Left forelimb (tissue), 1 donor: ENCODE data around the gene MBOAT2.
A peak's percentile ranks its signal among the peaks of the same experiment; 100 is the strongest.
"Not testable (repeated sequence)": the region's sequence is repeated elsewhere in the genome, so short reads cannot be mapped to it uniquely, and the experiment has no call there.

Experiments
- DNase-seq: peaks from one replicate; pipeline ENCODE4 v3.0.0-alpha.2; 2018; ENCODE audit warnings: low spot score

MBOAT2 gene, protein sequence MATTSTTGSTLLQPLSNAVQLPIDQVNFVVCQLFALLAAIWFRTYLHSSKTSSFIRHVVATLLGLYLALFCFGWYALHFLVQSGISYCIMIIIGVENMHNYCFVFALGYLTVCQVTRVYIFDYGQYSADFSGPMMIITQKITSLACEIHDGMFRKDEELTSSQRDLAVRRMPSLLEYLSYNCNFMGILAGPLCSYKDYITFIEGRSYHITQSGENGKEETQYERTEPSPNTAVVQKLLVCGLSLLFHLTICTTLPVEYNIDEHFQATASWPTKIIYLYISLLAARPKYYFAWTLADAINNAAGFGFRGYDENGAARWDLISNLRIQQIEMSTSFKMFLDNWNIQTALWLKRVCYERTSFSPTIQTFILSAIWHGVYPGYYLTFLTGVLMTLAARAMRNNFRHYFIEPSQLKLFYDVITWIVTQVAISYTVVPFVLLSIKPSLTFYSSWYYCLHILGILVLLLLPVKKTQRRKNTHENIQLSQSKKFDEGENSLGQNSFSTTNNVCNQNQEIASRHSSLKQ

DNA sequence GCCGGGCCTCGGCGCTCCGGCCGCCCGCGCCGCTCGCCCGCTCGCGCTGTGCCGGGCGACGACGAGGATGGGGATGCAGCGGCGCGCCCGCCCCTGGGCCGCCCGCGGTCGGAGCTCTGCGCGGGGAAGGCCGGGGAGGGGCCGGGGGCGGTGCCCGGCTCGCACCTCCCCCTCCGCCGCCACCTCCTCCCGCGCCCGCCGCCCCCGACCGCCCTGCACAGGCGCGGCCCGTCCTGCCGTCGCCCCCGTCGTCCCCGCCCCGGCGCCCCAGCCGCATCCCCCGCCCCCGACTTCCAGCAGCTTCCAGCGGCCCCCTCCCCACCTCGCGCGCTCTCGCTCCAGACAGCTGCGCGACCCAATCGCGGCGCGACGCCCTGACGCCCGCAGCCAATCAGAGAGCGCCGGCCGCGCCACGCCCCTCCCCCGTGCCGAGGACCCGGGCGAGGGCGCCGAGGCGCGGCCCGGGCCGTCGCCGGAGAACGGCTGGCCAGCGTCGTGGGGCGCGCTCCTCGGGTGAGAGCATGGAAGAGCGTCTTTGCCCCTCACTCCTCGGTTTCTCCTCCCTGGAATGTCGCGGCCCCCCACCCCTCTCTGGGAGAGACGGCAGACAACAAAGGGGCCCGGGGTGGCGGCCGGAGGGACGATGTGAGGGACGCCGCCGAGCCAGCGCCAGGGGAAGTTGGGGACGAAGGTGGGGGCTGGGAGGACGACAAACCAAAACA, at the start of gene MBOAT2:
Gene MBOAT2 (minus strand): TSS at position 69 of the 722 bp plus-strand sequence. CDS start 70 bp downstream, outside the sequence.
- peak; percentile 95 for DNase-seq

DNA sequence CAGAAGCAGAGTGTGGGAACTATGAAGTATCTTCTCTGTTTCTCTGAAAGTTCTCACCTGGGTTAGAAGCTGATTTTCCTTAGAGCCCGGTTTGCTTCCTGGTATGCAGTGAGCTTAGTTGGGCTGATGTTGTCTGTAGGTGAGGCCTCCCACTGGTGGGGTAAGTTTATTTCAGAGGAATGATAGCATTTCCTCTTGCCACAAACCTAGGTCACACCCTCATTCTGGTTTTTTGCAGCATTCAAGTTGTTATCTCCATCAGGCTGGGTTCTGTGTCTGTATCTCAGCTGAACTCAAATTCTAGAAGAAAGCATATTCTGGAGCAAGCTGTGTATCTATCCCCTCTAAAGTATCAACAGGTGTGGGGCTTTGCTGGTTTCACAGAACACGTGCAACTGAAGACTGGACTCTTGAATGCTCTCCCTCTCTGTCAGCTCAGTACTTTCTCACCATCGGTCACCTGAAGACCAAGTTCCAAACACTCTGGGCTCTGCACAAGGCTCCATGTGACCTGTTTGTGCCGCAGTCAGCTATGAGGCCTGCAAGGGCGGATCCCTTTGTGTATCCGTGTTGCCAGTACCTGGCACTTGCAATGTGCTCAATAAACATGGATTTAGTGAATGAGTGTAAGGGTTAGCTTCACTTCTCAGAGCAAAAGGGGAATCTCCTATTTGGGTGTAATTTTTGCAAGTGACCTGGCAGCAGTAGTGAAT, 49.5 kb upstream of the MBOAT2 start:
- no peak for DNase-seq

DNA sequence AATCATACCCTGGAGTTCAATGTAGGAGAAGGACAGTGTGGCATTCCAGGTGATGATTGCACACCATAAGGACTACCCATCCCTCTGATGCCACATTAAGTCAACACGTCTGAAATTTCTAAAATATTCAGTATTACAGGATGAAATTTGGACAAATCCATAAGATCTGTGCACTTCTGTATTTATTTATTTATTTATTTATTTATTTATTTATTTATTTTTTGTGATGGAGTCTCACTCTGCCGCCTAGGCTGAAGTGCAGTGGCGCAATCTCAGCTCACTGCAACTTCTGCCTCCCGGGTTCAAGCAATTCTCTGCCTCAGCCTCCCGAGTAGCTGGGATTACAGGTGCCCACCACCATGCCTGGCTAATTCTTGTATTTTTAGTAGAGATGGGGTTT, 48.0 kb upstream of the MBOAT2 start:
- not testable (repeated sequence) for DNase-seq

DNA sequence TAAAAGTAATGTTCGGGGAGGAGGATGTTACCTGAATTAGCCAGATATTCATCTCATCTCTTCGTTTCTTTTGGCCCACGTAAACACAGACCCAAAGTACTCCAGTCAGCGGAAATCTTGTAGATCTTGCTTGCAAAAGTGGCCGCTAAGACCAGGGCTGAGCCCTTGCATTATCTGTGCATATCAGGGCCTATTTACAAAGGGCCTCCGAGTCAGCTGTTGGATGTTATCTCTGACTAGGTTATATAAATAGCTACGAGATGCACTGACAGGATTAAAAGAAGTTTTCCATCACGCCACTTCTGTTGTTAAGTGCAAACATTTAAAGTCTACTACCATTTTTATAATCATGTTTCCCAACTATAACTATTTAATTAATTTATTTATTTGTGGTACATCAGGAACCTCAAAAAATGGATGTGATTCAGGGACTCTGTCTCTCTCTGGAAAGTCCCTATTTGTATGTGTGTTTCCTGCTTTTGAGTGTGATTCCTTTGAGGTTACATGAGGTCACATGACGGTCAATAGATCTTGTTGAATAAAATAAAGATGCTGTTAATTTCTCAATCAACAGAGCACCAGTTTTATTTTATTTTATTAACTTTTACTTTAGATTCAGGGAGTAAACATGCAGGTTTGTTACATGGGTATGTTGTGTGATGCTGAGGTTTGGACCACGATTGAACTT, 46.8 kb upstream of the MBOAT2 start:
- no peak for DNase-seq

DNA sequence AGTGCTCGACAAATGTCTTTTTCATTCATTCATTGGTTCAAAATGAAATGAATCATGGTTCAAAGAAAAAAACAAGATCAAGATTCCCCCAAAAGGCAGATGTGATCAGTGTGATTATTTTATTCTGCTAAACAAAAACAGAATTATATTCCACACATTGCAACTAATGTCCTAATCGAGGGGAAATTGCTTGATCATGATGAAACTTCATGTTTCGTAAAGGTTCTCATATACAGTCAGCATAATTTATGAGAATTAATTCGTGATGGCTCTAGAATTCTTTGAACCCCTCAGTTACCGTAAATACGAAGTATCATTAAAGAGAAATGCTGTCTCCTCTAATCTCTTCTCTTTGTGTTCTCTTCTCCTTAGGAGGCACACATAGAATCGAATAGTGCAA, 42.1 kb upstream of the MBOAT2 start:
- no peak for DNase-seq

DNA sequence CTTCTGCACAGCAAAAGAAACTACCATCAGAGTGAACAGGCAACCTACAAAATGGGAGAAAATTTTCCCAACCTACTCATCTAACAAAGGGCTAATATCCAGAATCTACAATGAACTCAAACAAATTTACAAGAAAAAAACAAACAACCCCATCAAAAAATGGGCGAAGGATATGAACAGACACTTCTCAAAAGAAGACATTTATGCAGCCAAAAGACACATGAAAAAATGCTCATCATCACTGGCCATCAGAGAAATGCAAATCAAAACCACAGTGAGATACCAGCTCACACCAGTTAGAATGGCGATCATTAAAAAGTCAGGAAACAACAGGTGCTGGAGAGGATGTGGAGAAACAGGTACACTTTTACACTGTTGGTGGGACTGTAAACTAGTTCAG, 40.0 kb upstream of the MBOAT2 start:
- not testable (repeated sequence) for DNase-seq

DNA sequence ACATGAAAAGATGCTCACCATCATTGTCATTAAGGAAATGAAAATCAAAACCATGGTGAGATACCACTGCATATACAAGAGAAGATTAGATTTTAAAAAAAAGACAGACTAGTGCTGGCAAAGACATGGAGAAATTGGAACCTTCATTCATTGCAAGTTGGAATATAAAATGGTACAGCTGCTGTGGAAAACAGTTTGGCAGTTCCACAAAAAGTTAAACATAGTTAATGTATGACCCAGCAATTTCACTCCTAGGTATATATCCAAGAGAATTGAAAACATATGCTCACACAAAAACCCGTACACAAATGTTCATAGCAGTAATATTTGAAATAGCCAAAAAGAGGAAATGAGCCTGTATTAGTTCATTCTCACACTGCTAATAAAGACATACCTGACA, 33.7 kb upstream of the MBOAT2 start:
- no peak for DNase-seq

DNA sequence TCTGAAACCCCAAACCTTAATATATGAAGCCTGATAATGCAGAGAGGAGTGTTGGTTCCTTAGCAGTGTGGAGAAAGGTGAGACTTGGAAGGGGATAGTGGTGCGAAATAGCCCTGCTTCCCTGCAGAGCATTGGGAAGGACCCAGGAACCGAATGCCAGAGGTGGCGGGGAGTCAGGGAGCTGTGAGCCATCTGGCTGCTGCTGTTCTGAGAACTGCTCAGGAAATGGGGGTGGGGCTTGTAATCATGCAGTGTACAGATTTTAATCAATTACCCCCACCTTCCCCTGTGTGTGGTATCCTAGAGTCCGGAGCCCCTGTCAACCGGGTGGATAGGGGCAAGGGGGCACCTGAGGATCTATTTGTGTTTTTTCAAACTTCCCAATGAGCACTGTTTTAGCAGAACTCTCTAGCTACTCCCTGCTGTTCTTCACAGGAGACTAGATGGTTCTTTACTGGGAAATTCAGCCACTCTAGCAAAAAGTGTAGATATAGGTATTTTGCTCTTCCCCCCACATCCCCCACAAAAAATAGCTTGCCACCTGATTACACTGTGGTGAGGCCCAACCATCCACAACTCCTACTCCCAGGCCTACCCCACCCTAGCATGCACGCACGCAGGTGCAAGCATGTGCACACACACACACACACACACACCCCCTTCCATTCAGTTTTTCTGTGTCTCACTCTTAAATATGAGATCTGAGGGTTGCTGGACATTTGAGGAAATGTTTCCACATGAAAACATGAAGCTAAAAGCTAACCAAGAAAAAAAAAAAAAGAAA, 30.1 kb upstream of the MBOAT2 start:
- DNase-seq, result no peak

DNA sequence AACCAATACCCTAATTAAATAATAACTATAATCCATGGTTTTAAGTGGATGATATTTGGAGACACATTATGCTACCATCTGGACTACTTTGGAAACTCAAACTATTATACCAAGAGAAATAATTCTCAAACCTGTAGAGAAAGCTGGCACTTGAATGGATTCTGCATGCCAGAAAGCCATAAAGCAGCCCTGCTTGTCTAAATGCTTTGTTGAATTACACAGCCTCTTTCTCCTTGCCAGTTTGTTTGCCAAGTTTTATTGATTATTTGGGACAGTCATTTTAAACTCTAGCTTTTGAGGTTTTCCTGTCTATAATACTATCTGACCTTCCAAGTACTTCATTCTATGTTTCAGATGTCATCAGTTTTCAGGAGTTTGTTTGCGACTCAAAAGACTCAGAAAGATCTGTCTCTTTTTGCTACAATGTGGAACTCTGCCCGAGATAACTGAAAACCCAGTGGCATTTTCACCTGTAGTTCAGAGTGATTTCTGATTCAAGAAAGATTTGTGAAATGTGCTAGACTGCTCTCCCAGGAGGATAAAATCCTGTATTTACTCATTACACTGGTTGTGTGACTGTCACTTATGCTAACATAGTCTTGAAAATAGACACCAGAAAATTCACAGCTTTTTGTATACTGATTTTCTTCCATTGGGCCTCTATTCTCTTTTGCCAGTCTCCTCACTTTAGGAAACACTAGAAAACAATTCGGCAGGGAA, 29.2 kb upstream of the MBOAT2 start:
- no peak for DNase-seq

DNA sequence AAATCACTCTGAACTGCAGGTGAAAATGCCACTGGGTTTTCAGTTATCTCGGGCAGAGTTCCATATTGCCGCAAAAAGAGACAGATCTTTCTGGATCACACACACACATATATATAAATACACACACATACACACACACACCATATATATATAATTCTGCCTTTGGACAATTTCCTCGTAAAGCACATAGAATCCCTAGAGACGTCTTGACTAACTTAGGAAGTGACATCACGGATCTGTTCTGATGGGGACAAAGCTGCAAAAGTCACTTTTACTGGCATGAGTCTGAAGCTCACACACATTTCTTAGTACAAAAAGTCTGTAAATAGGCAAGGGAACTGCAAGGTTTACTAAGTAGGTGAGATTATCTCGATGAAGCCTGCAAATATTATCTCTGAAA, 28.6 kb upstream of the MBOAT2 start:
- DNase-seq, result no peak

DNA sequence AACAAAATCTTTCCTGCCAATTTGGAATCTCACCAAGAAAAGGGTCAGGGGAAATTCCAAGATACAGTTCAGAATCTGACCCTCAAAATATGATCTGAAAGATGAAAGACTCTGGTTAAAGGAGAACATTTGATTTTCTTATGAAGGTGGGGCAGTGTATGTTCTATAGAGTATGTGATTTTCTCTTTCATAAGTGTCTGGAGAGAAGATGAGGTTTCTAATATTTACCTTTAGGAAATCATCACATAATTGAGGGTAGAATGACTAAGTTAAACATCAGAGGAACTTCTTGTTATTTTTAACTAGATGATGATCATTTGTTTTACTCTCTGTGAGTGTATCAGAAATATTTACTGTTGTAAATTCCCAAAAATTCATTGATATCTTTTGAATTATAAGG, 27.8 kb upstream of the MBOAT2 start:
- no peak for DNase-seq

DNA sequence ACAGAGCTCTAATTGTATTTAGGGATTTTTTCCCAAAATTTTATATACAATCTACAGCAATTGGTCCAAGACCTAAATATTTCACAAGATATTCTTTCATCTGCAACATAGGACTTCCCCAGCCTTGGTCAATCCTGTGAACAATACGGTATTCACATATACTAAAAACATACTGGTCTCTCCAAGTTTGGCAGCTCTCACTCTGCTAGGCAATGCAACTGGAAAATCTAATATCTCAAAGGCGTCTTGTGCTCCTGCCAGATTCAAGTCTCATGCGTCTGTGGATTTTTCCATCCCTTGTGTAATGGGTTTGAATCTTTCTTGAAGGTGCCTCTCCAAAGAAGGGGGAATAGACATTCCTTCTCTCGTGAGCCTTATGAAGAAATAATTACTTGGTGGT, 27.4 kb upstream of the MBOAT2 start:
- no peak for DNase-seq

DNA sequence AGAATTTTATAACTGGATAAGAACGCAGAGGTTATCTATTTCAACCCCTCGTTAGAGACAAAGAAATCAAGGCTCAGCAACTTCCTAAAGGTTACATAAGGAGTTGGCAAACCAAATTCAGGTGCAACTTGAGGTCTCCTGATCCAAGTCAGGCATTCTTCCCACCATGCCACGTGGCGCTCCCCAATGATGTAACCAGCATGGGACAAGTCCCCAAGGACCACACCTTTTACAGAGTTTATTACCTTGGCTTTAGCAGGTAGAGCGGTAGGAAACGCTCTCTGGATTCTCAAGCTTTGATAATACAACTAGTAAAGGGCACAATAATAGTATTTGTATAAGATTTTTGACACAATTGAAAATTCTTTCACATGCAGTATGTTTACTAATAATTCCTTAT, 26.7 kb upstream of the MBOAT2 start:
- no peak for DNase-seq

DNA sequence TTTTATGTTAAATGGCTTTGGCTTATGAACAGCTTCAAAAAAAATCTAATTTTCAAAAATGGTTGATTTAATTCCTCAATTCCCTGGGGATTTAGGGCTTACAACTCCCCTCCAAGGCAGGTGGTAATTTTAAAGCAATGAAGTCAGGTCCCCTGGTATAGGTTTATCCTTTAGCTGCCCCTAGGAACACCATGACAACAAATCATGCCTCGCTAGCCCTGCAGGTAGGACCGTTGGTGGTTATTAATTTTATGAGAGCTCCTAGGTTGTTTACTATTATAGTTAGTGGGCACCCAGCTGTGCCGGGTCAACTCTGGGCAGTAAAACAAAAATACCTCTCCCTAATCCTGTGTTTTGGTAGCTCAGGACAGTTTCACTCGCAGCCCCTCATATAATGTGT, 26.2 kb upstream of the MBOAT2 start:
- DNase-seq, result no peak

DNA sequence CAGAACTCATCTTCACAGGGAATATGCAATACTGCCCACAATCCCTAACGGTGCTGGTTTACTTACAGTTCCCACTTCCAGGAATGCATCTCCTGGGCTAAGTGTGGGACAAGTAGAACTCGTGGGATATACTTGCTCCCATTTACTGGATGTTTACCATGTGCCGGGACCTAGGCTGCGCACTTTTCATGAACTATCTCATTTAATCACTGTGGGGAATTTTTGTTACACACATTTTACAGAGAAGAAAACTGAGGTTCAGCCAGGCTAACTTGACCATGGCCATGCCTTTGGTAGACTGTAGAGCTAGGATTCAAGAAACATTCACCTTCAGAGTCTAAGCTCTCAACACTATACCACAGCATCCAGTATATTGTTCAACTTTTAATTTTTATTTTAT, 24.4 kb upstream of the MBOAT2 start:
- DNase-seq, result no peak

DNA sequence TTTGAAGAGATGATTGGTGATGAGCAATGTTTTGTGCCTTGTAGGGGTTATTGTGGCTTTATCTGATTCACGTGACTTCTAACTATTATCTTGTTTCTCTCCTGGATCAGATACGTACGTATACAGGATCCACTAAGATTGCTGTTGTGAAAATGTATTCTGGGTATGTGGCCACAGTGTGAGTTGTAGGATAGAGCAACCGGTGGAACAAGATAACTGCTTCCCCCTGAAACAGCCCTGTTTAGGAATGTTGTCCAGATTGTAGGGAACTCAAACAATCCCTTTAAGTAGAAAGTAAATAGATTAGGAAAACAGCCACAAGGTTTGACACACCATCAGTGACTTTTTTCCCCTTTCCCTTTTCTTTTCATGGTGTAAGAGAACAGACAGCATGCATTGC, 22.3 kb upstream of the MBOAT2 start:
- DNase-seq, result no peak

DNA sequence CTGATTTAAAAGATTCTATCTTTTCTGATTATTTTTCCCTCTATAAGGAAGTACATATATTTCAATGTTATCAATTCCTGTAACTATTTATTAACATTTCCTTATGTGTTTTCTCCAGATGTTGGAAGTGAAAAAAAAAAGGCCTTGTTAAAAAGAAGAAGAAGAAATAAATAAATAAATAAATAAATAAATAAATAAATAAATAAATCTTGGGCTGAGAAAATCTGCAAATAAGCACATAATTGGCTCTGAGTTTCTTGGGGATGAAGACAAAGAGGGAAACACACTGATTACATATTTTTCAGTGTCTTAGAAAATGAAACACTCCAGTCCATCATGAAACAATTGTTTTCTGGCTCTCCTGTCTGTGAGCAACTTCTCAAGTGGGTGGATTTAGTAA, 21.1 kb upstream of the MBOAT2 start:
- DNase-seq, result no peak

DNA sequence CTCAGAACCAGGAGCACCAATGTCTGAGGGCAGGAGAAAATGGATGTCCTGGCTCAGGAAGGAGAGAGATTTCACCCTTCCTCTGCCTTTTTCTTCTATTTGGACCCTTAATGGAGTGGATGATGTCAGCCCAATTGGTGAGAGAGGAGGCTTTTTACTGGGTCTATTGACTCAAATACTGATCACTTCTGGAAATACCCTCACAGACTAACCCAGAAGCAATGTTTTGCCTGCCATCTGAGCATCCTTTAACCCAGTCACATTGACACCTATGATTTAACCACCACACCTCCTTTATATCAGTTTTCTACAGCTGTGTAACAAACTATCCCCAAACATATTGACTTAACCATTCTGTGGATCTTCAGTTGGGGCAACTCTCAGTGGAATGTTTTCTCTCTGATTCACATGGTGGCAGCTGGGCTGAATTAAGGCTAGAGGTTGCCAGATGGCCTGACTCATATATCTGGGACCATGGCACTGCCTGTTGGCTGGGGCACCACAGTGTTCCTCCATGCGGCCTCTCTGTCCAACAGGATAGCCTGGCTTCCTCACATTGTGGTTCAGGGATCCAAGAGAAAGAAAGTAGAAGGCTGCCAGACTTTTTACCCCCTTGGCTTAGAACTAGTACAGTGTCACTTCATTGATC, 18.2 kb upstream of the MBOAT2 start:
- DNase-seq, result no peak

DNA sequence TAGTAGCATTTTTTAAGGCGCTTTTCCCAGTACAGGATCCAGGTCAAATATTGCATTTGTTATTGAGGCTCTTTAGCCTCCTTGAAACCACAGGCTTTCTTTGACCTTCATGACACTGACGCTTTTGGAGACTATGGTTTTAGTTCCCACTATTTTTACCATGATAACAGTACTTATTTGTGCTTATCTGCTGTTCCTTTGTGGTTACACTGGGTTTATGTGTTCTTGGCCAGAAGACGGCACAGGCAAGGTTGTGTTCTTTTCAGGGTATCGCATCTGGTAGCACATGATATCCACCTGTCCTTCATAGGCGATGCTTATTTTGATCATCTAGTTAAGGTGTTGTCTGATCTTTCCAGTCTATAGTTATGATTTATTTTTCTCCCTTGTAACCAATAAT, 16.8 kb upstream of the MBOAT2 start:
- no peak for DNase-seq

DNA sequence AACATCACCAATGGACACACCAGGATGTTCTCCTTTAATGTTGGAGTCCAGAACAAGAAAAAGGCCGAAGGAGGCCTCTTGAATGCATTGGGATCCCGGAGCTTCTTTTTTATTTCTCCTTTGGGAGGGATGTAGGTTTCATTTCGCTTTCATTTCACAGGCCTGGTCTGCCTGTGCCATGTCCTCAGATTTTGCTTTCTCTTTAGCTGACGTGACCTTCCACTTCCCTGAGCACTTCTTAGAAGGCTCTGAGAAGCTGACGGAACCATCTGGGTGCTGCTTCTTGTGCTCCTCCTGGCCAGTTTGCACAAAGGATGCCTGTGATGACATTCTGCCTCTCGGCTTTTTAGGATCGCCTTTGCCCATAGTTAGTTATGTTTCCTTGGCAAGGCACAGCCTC, 15.1 kb upstream of the MBOAT2 start:
- no peak for DNase-seq
